IPS-18a (cell line): Measurements from ENCODE around the gene COL4A2.

Source experiments
- H3K27ac ChIP-seq: one replicate; pipeline ENCODE4 v1.5.1; 2013; ENCODE audit warnings: low read length
- H3K27me3 ChIP-seq: one replicate; pipeline ENCODE4 v1.6.1; 2013; ENCODE audit warnings: mild to moderate bottlenecking, low read length; ENCODE audit not compliant: control insufficient read depth, insufficient read depth
- H3K36me3 ChIP-seq: one replicate; pipeline ENCODE4 v1.6.1; 2013; ENCODE audit warnings: low read depth, low read length; ENCODE audit not compliant: control insufficient read depth
- H3K4me1 ChIP-seq: one replicate; pipeline ENCODE4 v1.6.1; 2013; ENCODE audit warnings: low read depth, low read length; ENCODE audit not compliant: control insufficient read depth
- H3K4me3 ChIP-seq: one replicate; pipeline ENCODE4 v1.5.1; 2013; ENCODE audit warnings: low read length
- H3K9ac ChIP-seq: one replicate; pipeline ENCODE4 v1.6.1; 2013; ENCODE audit warnings: mild to moderate bottlenecking, low read length, moderate library complexity
- H3K9me3 ChIP-seq: one replicate; pipeline ENCODE4 v1.6.1; 2013; ENCODE audit warnings: low read depth, low read length; ENCODE audit not compliant: control insufficient read depth

COL4A2 gene

GRCh38 chr13:110369400-110369799 is 62.3 kb downstream of the COL4A2 start:
- Histone ChIP-seq H3K36me3 (no peaks in the 10 kb centered on the region), H3K27ac (no peak overlapping the region), H3K4me1 (peaks cover 5% of the 10 kb centered on the region), H3K9ac (no peak overlapping the region), H3K9me3 (no peaks in the 10 kb centered on the region), H3K4me3 (no peak overlapping the region), H3K27me3 (no peaks in the 10 kb centered on the region)

- Histone ChIP-seq H3K27ac (no peak overlapping the region), H3K4me3 (no peak overlapping the region), H3K27me3 (no peaks in the 10 kb centered on the region), H3K4me1 (peaks cover 5% of the 10 kb centered on the region), H3K9ac (no peak overlapping the region), H3K9me3 (no peaks in the 10 kb centered on the region), H3K36me3 (no peaks in the 10 kb centered on the region)
These were observed 64.7 kb downstream of the COL4A2 start for GRCh38 chr13:110371550-110372465.

GRCh38 chr13:110372676-110373075 is 65.6 kb downstream of the COL4A2 start:
- no peaks in the 10 kb centered on the region for H3K27me3 ChIP-seq
- H3K4me1 ChIP-seq = peaks cover 5% of the 10 kb centered on the region

GRCh38 chr13:110373617-110374016 is 66.5 kb downstream of the COL4A2 start:
- H3K4me1 ChIP-seq = peaks cover 7% of the 10 kb centered on the region
- H3K36me3 ChIP-seq = no peaks in the 10 kb centered on the region
- no peak overlapping the region for H3K9ac ChIP-seq
- no peaks in the 10 kb centered on the region for H3K27me3 ChIP-seq
- no peaks in the 10 kb centered on the region for H3K9me3 ChIP-seq
- H3K27ac ChIP-seq = no peak overlapping the region
- no peak overlapping the region for H3K4me3 ChIP-seq

More at GRCh38 chr13:110372676-110373075, 65.6 kb downstream of the COL4A2 start:
- no peaks in the 10 kb centered on the region for H3K9me3 ChIP-seq
- H3K27ac ChIP-seq = no peak overlapping the region
- no peak overlapping the region for H3K4me3 ChIP-seq
- no peak overlapping the region for H3K9ac ChIP-seq
- no peaks in the 10 kb centered on the region for H3K36me3 ChIP-seq

GRCh38 chr13:110374431-110375370 is 67.6 kb downstream of the COL4A2 start:
- H3K27me3 ChIP-seq = no peaks in the 10 kb centered on the region
- no peak overlapping the region for H3K9ac ChIP-seq
- peaks cover 18% of the 10 kb centered on the region for H3K4me1 ChIP-seq
- H3K4me3 ChIP-seq = no peak overlapping the region
- no peak overlapping the region for H3K27ac ChIP-seq
- no peaks in the 10 kb centered on the region for H3K36me3 ChIP-seq
- no peaks in the 10 kb centered on the region for H3K9me3 ChIP-seq

GRCh38 chr13:110376120-110376519 is 69.0 kb downstream of the COL4A2 start:
- Histone ChIP-seq H3K36me3 (no peaks in the 10 kb centered on the region), H3K27ac (no peak overlapping the region), H3K4me1 (peaks cover 23% of the 10 kb centered on the region), H3K27me3 (no peaks in the 10 kb centered on the region), H3K9me3 (no peaks in the 10 kb centered on the region), H3K9ac (no peak overlapping the region), H3K4me3 (no peak overlapping the region)

- Histone ChIP-seq H3K36me3 (no peaks in the 10 kb centered on the region), H3K4me3 (no peak overlapping the region), H3K27me3 (peaks cover 6% of the 10 kb centered on the region), H3K9ac (no peak overlapping the region), H3K9me3 (no peaks in the 10 kb centered on the region), H3K4me1 (peaks cover 18% of the 10 kb centered on the region), H3K27ac (no peak overlapping the region)
These were observed 70.2 kb downstream of the COL4A2 start for GRCh38 chr13:110377178-110377825.

- Histone ChIP-seq H3K36me3 (no peaks in the 10 kb centered on the region), H3K9me3 (no peaks in the 10 kb centered on the region), H3K9ac (no peak overlapping the region), H3K4me3 (no peak overlapping the region), H3K4me1 (peaks cover 18% of the 10 kb centered on the region), H3K27me3 (peaks cover 6% of the 10 kb centered on the region), H3K27ac (no peak overlapping the region)
These were observed 70.7 kb downstream of the COL4A2 start for GRCh38 chr13:110377826-110378201.

- Histone ChIP-seq H3K27ac (no peak overlapping the region), H3K36me3 (no peaks in the 10 kb centered on the region), H3K27me3 (peaks cover 6% of the 10 kb centered on the region), H3K9me3 (no peaks in the 10 kb centered on the region), H3K4me3 (peak overlapping the region; percentile 11), H3K4me1 (peaks cover 18% of the 10 kb centered on the region), H3K9ac (no peak overlapping the region)
These were observed 72.3 kb downstream of the COL4A2 start for GRCh38 chr13:110379358-110379757.

GRCh38 chr13:110379905-110380341 is 72.8 kb downstream of the COL4A2 start:
- Histone ChIP-seq H3K4me1 (peaks cover 18% of the 10 kb centered on the region), H3K4me3 (peak overlapping the region; percentile 11), H3K27me3 (peaks cover 6% of the 10 kb centered on the region), H3K9me3 (no peaks in the 10 kb centered on the region), H3K9ac (no peak overlapping the region), H3K27ac (no peak overlapping the region), H3K36me3 (no peaks in the 10 kb centered on the region)
